Panc1 (cell line): ENCODE measurements around the gene CDH23. TPM values are rescaled to one million over a fixed set of nuclear protein-coding genes. Genes with fewer than 3 reads are reported as not detected.

Source experiments
- ATAC-seq: fragments of 200-7000 bp; cut with Tn5 transposase; 2 replicates; pipeline ENCODE4 v1.9.1; 2020; ENCODE audit warnings: mild to moderate bottlenecking, moderate library complexity
- BruUV-seq: library from RNA; stranded (reverse); fragments of 400-500 nt; replicated peaks from 2 replicates; lab custom pipeline; 2021; lab: Mats Ljungman, UMichigan
- CTCF ChIA-PET: fragments of 300-600 bp; sonication (Branson Sonifier 250); formaldehyde crosslinking; loops from one replicate; lab custom pipeline; 2022; ENCODE audit warnings: antibody characterized with exemption; lab: Charles Lee
- POLR2A ChIA-PET: fragments of 300-600 bp; sonication (Branson Sonifier 250); formaldehyde crosslinking; loops from one replicate; lab custom pipeline; 2022; ENCODE audit warnings: antibody characterized with exemption; lab: Charles Lee
- DNase-seq: peaks from one replicate; pipeline ENCODE4 v3.0.0-alpha.2; 2010; ENCODE audit warnings: low read depth, low spot score
- H3K27ac ChIP-seq: 2 replicates; pipeline ENCODE4 v1.5.1; 2011; ENCODE audit warnings: mild to moderate bottlenecking, low read length, inconsistent platforms
- H3K27me3 ChIP-seq: fragments of 200-500 bp; sonication (Bioruptor generic); 2 replicates; pipeline ENCODE4 v1.6.0; 2014; ENCODE audit warnings: low read length, inconsistent platforms; ENCODE audit not compliant: control insufficient read depth, insufficient read depth
- H3K36me3 ChIP-seq: fragments of 200-500 bp; sonication (Bioruptor generic); 2 replicates; pipeline ENCODE4 v1.5.1; 2014; ENCODE audit warnings: inconsistent platforms, mild to moderate bottlenecking, low read length, moderate library complexity; ENCODE audit not compliant: control insufficient read depth, insufficient read depth
- H3K4me1 ChIP-seq: 2 replicates; pipeline ENCODE4 v1.5.1; 2011; ENCODE audit warnings: inconsistent platforms, mild to moderate bottlenecking, low read length, moderate library complexity; ENCODE audit not compliant: control insufficient read depth, insufficient read depth
- H3K4me3 ChIP-seq, 2 experiments: 2 replicates each; pipeline ENCODE4 v1.5.1; 2011 to 2012; ENCODE audit warnings: low read depth in 2 of 2, low read length in 2 of 2, mild to moderate bottlenecking in 2 of 2, inconsistent platforms in 1 of 2, moderate library complexity in 1 of 2
- H3K9me3 ChIP-seq: fragments of 200-500 bp; sonication (Bioruptor generic); 2 replicates; pipeline ENCODE4 v1.5.1; 2014; ENCODE audit warnings: low read depth, mild to moderate bottlenecking, inconsistent platforms, low read length, moderate library complexity; ENCODE audit not compliant: control insufficient read depth, insufficient read depth
- POLR2AphosphoS5 ChIP-seq: IDR thresholded peaks from 2 replicates; pipeline ENCODE4 v1.6.1; 2012; ENCODE audit warnings: mild to moderate bottlenecking, low read depth, low read length, moderate library complexity
- SIN3A ChIP-seq: IDR thresholded peaks from 2 replicates; pipeline ENCODE4 v1.6.1; 2012; ENCODE audit warnings: low read depth, mild to moderate bottlenecking, low read length, moderate library complexity, borderline replicate concordance; ENCODE audit not compliant: insufficient read depth
- TCF7L2 ChIP-seq: IDR thresholded peaks from 2 replicates; pipeline ENCODE4 v1.6.1; 2011; ENCODE audit warnings: mild to moderate bottlenecking, low read depth, low read length, inconsistent platforms
- in situ Hi-C: cut with HindIII; loops from 2 replicates; pipeline ENCODE4 v1.10.0; 2016; ENCODE audit warnings: low sequenced_read_pairs, low pct_unique_long_range_greater_than_20kb
- intact Hi-C: fragments of 100-400 bp; cut with micrococcal nuclease; formaldehyde crosslinking; loops from one replicate; pipeline ENCODE4 v1.10.0; 2022; ENCODE audit not compliant: unreplicated experiment
- total RNA-seq: library from RNA; stranded (reverse); gene quantifications from one replicate; pipeline ENCODE4 v1.2.1, GENCODE V29; 2021; ENCODE audit not compliant: unreplicated experiment
- TF ChIP-seq, protein P1 (sequence below): fragments of 450-650 bp; IDR thresholded peaks from 2 replicates; pipeline ENCODE4 v1.5.1; 2017; ENCODE audit warnings: mild to moderate bottlenecking
- TF ChIP-seq, protein P2 (sequence below), 2 experiments: IDR thresholded peaks; 2 replicates each; pipeline ENCODE4 v1.6.1; 2011 to 2012; ENCODE audit warnings: low read depth in 2 of 2, control low read depth in 1 of 2, low read length in 1 of 2, mild to moderate bottlenecking in 1 of 2, moderate library complexity in 1 of 2; ENCODE audit not compliant: insufficient read depth in 1 of 2

CDH23 gene
- total RNA-seq, 1 experiment from 2014 or later = 2.7 TPM

DNA sequence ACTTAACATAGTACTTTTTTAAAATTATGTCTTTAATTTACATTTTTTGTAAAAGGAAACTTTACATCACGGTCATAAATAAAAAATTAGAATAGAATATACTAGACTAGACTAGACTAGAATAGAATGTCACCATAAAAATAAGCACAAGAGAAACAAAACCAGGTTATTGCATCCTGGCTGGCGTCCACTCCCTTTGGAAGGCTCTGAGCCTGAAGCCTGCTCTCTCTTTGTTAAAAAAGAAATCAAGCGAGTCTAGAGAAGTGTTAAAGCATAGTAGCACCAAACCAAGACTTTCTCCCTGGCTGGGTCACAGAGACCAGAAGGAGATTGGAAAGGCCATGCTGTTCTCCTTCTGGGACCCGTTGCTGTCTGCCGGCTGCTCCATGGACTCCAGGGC, 218.2 kb downstream of the CDH23 start:
- Histone ChIP-seq H3K36me3 (no peaks in the 10 kb centered on the region), H3K4me3 (no peak overlapping the region), H3K9me3 (no peaks in the 10 kb centered on the region), H3K27ac (no peak overlapping the region), H3K27me3 (no peaks in the 10 kb centered on the region; the same call in 1 of the 2 replicates), H3K4me1 (no peaks in the 10 kb centered on the region)
- CTCF ChIA-PET = no interaction called here
- no peak for ATAC-seq
- intact Hi-C loops = no loop called here
- no peak for DNase-seq
- no TSS peak for BruUV-seq
- TF ChIP-seq, protein P1, sequence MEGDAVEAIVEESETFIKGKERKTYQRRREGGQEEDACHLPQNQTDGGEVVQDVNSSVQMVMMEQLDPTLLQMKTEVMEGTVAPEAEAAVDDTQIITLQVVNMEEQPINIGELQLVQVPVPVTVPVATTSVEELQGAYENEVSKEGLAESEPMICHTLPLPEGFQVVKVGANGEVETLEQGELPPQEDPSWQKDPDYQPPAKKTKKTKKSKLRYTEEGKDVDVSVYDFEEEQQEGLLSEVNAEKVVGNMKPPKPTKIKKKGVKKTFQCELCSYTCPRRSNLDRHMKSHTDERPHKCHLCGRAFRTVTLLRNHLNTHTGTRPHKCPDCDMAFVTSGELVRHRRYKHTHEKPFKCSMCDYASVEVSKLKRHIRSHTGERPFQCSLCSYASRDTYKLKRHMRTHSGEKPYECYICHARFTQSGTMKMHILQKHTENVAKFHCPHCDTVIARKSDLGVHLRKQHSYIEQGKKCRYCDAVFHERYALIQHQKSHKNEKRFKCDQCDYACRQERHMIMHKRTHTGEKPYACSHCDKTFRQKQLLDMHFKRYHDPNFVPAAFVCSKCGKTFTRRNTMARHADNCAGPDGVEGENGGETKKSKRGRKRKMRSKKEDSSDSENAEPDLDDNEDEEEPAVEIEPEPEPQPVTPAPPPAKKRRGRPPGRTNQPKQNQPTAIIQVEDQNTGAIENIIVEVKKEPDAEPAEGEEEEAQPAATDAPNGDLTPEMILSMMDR = no peak
- in situ Hi-C loops = no loop called here
- POLR2A ChIA-PET = no interaction called here

DNA sequence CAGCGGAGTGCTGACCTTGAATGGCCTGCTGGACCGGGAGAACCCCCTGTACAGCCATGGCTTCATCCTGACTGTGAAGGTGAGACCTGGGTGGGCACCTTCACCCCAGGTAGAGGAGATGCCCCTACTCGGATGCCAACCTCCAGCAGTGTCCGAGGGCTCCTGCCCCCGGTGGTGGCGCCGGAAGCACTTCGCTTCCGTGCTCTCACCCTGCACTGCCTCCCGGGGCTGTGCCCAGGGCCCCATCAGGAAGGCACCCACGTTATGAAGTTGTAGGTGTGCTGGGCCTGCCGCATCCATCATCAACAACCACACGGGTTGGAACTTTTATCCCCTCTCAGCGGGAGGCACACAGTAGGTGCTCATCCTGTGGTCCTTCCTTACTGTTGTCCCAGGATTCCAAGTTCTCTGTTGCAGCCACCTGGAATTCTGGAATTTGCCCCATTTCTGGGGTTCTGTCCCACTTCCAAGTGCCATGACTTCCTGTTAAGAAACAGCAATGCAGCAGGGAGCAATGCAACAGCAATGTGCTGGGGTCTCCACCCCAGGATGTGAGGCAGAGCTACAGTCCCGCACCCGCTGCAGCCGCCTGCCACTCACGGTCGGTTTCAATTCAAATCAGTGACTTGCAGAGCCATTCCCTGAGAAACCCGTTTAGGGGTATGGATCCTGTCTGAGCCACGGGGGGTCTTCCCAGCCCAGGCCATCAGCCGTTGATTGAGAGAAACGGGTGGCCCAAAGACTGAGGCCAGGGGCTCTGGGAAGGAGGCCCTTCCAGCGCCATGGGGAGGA, 219.0 kb downstream of the CDH23 start:
- TF ChIP-seq, protein P1 = no peak
- no peak for TF ChIP-seq SIN3A
- TF ChIP-seq TCF7L2 = no peak
- no peak for TF ChIP-seq POLR2AphosphoS5
- TF ChIP-seq, protein P2, sequence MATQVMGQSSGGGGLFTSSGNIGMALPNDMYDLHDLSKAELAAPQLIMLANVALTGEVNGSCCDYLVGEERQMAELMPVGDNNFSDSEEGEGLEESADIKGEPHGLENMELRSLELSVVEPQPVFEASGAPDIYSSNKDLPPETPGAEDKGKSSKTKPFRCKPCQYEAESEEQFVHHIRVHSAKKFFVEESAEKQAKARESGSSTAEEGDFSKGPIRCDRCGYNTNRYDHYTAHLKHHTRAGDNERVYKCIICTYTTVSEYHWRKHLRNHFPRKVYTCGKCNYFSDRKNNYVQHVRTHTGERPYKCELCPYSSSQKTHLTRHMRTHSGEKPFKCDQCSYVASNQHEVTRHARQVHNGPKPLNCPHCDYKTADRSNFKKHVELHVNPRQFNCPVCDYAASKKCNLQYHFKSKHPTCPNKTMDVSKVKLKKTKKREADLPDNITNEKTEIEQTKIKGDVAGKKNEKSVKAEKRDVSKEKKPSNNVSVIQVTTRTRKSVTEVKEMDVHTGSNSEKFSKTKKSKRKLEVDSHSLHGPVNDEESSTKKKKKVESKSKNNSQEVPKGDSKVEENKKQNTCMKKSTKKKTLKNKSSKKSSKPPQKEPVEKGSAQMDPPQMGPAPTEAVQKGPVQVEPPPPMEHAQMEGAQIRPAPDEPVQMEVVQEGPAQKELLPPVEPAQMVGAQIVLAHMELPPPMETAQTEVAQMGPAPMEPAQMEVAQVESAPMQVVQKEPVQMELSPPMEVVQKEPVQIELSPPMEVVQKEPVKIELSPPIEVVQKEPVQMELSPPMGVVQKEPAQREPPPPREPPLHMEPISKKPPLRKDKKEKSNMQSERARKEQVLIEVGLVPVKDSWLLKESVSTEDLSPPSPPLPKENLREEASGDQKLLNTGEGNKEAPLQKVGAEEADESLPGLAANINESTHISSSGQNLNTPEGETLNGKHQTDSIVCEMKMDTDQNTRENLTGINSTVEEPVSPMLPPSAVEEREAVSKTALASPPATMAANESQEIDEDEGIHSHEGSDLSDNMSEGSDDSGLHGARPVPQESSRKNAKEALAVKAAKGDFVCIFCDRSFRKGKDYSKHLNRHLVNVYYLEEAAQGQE (IDR thresholded peaks at IDR 0.05; ENCODE audit: insufficient read depth in 1 of 2, low read depth in 2 of 2, low read length in 1 of 2) = no peak
- in situ Hi-C loops (no loop called here), intact Hi-C loops (no loop called here)
- no peaks in the 10 kb centered on the region for H3K36me3 ChIP-seq
- ChIA-PET POLR2A (no interaction called here), CTCF (no interaction called here)
- no peaks in the 10 kb centered on the region; the same call in 1 of the 2 replicates for H3K27me3 ChIP-seq
- H3K9me3 ChIP-seq = no peaks in the 10 kb centered on the region
- H3K4me1 ChIP-seq = no peaks in the 10 kb centered on the region
- ATAC-seq (no peak), DNase-seq (no peak)
- no peak overlapping the region for H3K4me3 ChIP-seq
- no peak overlapping the region for H3K27ac ChIP-seq
- no TSS peak for BruUV-seq
